Muscle of leg (tissue), 11 donors: ENCODE data around the gene RASSF4. TPM values are rescaled to one million over a fixed set of nuclear protein-coding genes. Genes with fewer than 3 reads are reported as not detected.

ENCODE experiments used
- DNase-seq: peaks from one replicate; pipeline ENCODE4 v3.0.0; 2013
- H3K27ac ChIP-seq: one replicate; pipeline ENCODE4 v1.5.1; 2013; ENCODE audit warnings: mild to moderate bottlenecking, low read length, control low read depth
- H3K27me3 ChIP-seq: one replicate; pipeline ENCODE4 v1.6.1; 2013; ENCODE audit warnings: low read length; ENCODE audit not compliant: control insufficient read depth, insufficient read depth
- H3K36me3 ChIP-seq: one replicate; pipeline ENCODE4 v1.6.1; 2013; ENCODE audit warnings: low read length; ENCODE audit not compliant: control insufficient read depth, insufficient read depth
- H3K4me1 ChIP-seq: one replicate; pipeline ENCODE4 v1.6.1; 2013; ENCODE audit warnings: low read length; ENCODE audit not compliant: control insufficient read depth, insufficient read depth
- H3K4me3 ChIP-seq: one replicate; pipeline ENCODE4 v1.5.1; 2013; ENCODE audit warnings: low read length, control low read depth
- H3K9me3 ChIP-seq: replicated peaks from 2 replicates; pipeline ENCODE4 v1.6.1; 2013; ENCODE audit warnings: low read depth, low read length; ENCODE audit not compliant: control insufficient read depth
- WGBS: methylation state at CpG from one replicate; pipeline ENCODE4 v1.1.5; 2013; ENCODE audit warnings: missing lambda C conversion rate; ENCODE audit not compliant: insufficient coverage; 5-methylcytosine and 5-hydroxymethylcytosine counted together
- polyA plus RNA-seq, 8 donors: library from polyadenylated mRNA; unstranded; fragments of 120-200 nt; gene quantifications; one replicate each; pipeline versions ENCODE4 v1.2.1 to v1.2.3, GENCODE V29; 2013; ENCODE audit warnings: inconsistent platforms in 1 of 8, low replicate concordance in 1 of 8; ENCODE audit not compliant: insufficient read length in 8 of 8, insufficient read depth in 1 of 8
- total RNA-seq: library from RNA; stranded (reverse); fragments of 120-200 nt; gene quantifications from one replicate; pipeline ENCODE4 v1.2.4, GENCODE V29; 2013

The RASSF4 gene
- total and polyA plus RNA-seq, 9 donors: 53.0 to 79.9 (median 69.1) TPM

GRCh38 chr10:45044290-45044689, 84.7 kb downstream of the RASSF4 start:
- Histone ChIP-seq H3K4me3 (no peak overlapping the region), H3K27me3 (no peaks in the 10 kb centered on the region), H3K9me3 (no peaks in the 10 kb centered on the region), H3K27ac (no peak overlapping the region), H3K4me1 (no peaks in the 10 kb centered on the region), H3K36me3 (no peaks in the 10 kb centered on the region)
- no peak for DNase-seq
- WGBS: 38% methylated on average over 6 of the region's 7 CpGs

Other genes with a start within 250 kb of the RASSF4 start
- 0.04 TPM for gene TMEM72, start 48.5 kb upstream of the RASSF4 start, total RNA-seq
- under 1 TPM in 7 of 8 donors, not detected in 1; 0.08 to 0.16 (median 0.12) TPM for gene TMEM72, start 48.5 kb upstream of the RASSF4 start, polyA plus RNA-seq
- 36.0 TPM for gene DEPP1, start 19.0 kb downstream of the RASSF4 start, total RNA-seq
- gene DEPP1, start 19.0 kb downstream of the RASSF4 start, polyA plus RNA-seq: 10 to 100 TPM; 12.5 to 44.6 (median 23.9) TPM
- 44.3 TPM for gene ZNF22, start 41.1 kb downstream of the RASSF4 start, total RNA-seq
- gene ZNF22, start 41.1 kb downstream of the RASSF4 start, polyA plus RNA-seq: 10 to 100 TPM; 45.1 to 57.8 (median 50.5) TPM